HG02588 (cell line): ENCODE data around the gene C1orf146.
"Not testable (repeated sequence)": the region's sequence is repeated elsewhere in the genome, so short reads cannot be mapped to it uniquely, and the experiment has no call there.

ENCODE experiments used
- ATAC-seq: cut with Tn5 transposase; IDR thresholded peaks from one replicate; pipeline ENCODE4 v1.9.1; 2021; ENCODE audit warnings: mild to moderate bottlenecking, moderate library complexity; ENCODE audit not compliant: unreplicated experiment

The C1orf146 gene

GRCh38 chr1:92217721-92218120, at the start of gene C1orf146:
C1orf146 (plus strand) TSS chr1:92217915; CDS start chr1:92231421, 13,506 bp downstream.
- ATAC-seq: no peak

- no peak for ATAC-seq
Measured at GRCh38 chr1:92168657-92169056, 49.1 kb upstream of the C1orf146 start.

- ATAC-seq: no peak
Measured at GRCh38 chr1:92169214-92170005, 48.3 kb upstream of the C1orf146 start.

- ATAC-seq: no peak
Measured at GRCh38 chr1:92184632-92185031, 33.1 kb upstream of the C1orf146 start.

GRCh38 chr1:92186081-92186480, 31.6 kb upstream of the C1orf146 start:
- ATAC-seq: no peak

- ATAC-seq: no peak
Measured at GRCh38 chr1:92188436-92189255, 29.1 kb upstream of the C1orf146 start.

- ATAC-seq: no peak
Measured at GRCh38 chr1:92191726-92192125, 26.0 kb upstream of the C1orf146 start.

- ATAC-seq: no peak
Measured at GRCh38 chr1:92192246-92192645, 25.5 kb upstream of the C1orf146 start.

GRCh38 chr1:92194511-92194910, 23.2 kb upstream of the C1orf146 start:
- no peak for ATAC-seq

- no peak for ATAC-seq
Measured at GRCh38 chr1:92201973-92202372, 15.7 kb upstream of the C1orf146 start.

GRCh38 chr1:92203105-92203504, 14.6 kb upstream of the C1orf146 start:
- no peak for ATAC-seq

GRCh38 chr1:92210701-92211100, 7.0 kb upstream of the C1orf146 start:
- ATAC-seq: no peak

GRCh38 chr1:92211166-92211565, 6.5 kb upstream of the C1orf146 start:
- ATAC-seq: no peak

GRCh38 chr1:92218559-92218958, 844 bp downstream of the C1orf146 start:
- no peak for ATAC-seq

GRCh38 chr1:92219028-92219427, 1.3 kb downstream of the C1orf146 start:
- ATAC-seq: no peak

- ATAC-seq: no peak
Measured at GRCh38 chr1:92228401-92228800, 10.7 kb downstream of the C1orf146 start.

- no peak for ATAC-seq
Measured at GRCh38 chr1:92230736-92231135, 13.0 kb downstream of the C1orf146 start.

GRCh38 chr1:92240034-92240433, 22.3 kb downstream of the C1orf146 start:
- ATAC-seq: no peak

- ATAC-seq: no peak
Measured at GRCh38 chr1:92244376-92244775, 26.7 kb downstream of the C1orf146 start.

GRCh38 chr1:92254714-92255113, 37.0 kb downstream of the C1orf146 start:
- ATAC-seq: not testable (repeated sequence)

- no peak for ATAC-seq
Measured at GRCh38 chr1:92259350-92259749, 41.6 kb downstream of the C1orf146 start.

GRCh38 chr1:92262516-92262915, 44.8 kb downstream of the C1orf146 start:
- ATAC-seq: no peak
